Aorta (tissue), 5 donors: ENCODE results near the gene GREM2. TPM values are rescaled to one million over a fixed set of nuclear protein-coding genes. Genes with fewer than 3 reads are reported as not detected.

Experiments
- ATAC-seq: fragments of 200-7000 bp; cut with Tn5 transposase; one replicate; pipeline ENCODE4 v1.9.1; 2022; ENCODE audit warnings: moderate library complexity; ENCODE audit not compliant: low FRiP score
- DNase-seq, 2 donors: peaks; one replicate each; pipeline ENCODE4 v3.0.0-alpha.2; 2020
- H3K27ac ChIP-seq, 2 donors: one replicate each; pipeline ENCODE4 v1.5.1; 2013; ENCODE audit warnings: low read length in 2 of 2, mild to moderate bottlenecking in 2 of 2, moderate library complexity in 2 of 2, control low read depth in 1 of 2, inconsistent platforms in 1 of 2, low read depth in 1 of 2
- H3K27me3 ChIP-seq, 2 donors: one replicate each; pipeline ENCODE4 v1.6.1; 2013; ENCODE audit warnings: control low read depth in 1 of 2, low read length in 1 of 2, mild to moderate bottlenecking in 1 of 2, moderate library complexity in 1 of 2; ENCODE audit not compliant: insufficient read depth in 2 of 2, control insufficient read depth in 1 of 2
- H3K36me3 ChIP-seq, 2 donors: one replicate each; pipeline ENCODE4 v1.6.1; 2013; ENCODE audit warnings: control low read depth in 1 of 2, low read length in 1 of 2, mild to moderate bottlenecking in 1 of 2; ENCODE audit not compliant: insufficient read depth in 2 of 2, control insufficient read depth in 1 of 2
- H3K4me1 ChIP-seq, 2 donors: one replicate each; pipeline ENCODE4 v1.6.1; 2013; ENCODE audit warnings: low read length in 2 of 2, control low read depth in 1 of 2, mild to moderate bottlenecking in 1 of 2, moderate library complexity in 1 of 2; ENCODE audit not compliant: insufficient read depth in 2 of 2, control insufficient read depth in 1 of 2
- H3K4me3 ChIP-seq, 2 donors: one replicate each; pipeline ENCODE4 v1.5.1; 2013; ENCODE audit warnings: low read length in 2 of 2, control low read depth in 1 of 2, mild to moderate bottlenecking in 1 of 2
- H3K9me3 ChIP-seq: one replicate; pipeline ENCODE4 v1.6.1; 2013; ENCODE audit warnings: mild to moderate bottlenecking, low read length; ENCODE audit not compliant: control insufficient read depth
- WGBS, 2 donors: extraction: QIAGEN DNeasy Blood & Tissue Kit; methylation state at CpG; one replicate each; pipeline ENCODE4 v1.1.7; 2013; 5-methylcytosine and 5-hydroxymethylcytosine counted together
- intact Hi-C, 2 donors: fragments of 100-400 bp; cut with DNase I; formaldehyde crosslinking; loops; one replicate each; pipeline versions ENCODE4 v1.14.2 to v1.15.0; 2022
- polyA plus RNA-seq, 2 donors: library from polyadenylated mRNA; stranded (reverse); fragments of 200-250 nt; gene quantifications; one replicate each; pipeline ENCODE4 v1.2.3, GENCODE V29; 2013
- total RNA-seq, 2 donors: library from RNA; stranded (reverse); fragmentation: NEBNext Ultra II Directional; extraction: Animal tissue kit (Norgen Biotek cat#: 25700); gene quantifications; one replicate each; pipeline ENCODE4 v1.2.1, GENCODE V29; 2021
- donor health status: healthy with polysubstance abuse.
- donor health status: Bipolar disorder and iron deficiency.
- donor health status: DM: no; HTN: no; CAD: no.
- donor health status: DM: no; HTN: no; CAD: no.
- donor health status: DM: yes; HTN: yes; CAD: no.

The GREM2 gene
- total and polyA plus RNA-seq, 4 donors = 0.03 to 5.1 (median 2.9) TPM; not detected in 1

- DNase-seq (no peak), ATAC-seq (no peak)
- H3K27me3 ChIP-seq = no peaks in the 10 kb centered on the region
- intact Hi-C loops = no loop called here
- no peaks in the 10 kb centered on the region for H3K36me3 ChIP-seq
- H3K4me1 ChIP-seq = no peaks in the 10 kb centered on the region
- 67 to 72% methylated on average over 7 of the region's 7 CpGs for WGBS, 2 donors
- no peak overlapping the region for H3K4me3 ChIP-seq
- H3K27ac ChIP-seq = no peak overlapping the region
- H3K9me3 ChIP-seq = no peaks in the 10 kb centered on the region
These were observed 34.8 kb upstream of the GREM2 start for GRCh38 chr1:240646571-240647240.

DNA sequence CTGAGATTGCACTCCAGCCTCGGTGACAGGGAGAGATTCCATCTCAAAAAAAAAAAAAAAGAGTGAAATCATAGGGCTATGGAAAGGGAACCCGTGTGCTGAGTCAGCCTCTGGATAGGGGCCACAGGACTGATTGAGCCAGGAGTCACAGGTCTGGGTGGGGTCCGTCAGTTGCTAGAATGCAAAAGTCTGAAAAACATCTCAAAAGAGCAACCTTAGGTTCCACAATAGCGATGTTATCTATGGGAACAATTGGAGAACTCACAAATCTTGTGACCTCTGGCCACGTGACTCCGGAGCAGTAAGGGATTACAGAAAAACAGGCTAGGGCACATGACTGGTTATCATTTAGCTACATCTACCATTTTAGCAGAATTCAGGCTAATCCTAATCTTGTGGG is 32.8 kb upstream of the GREM2 start:
- 63 to 77% methylated on average over 6 of the region's 6 CpGs for WGBS, 2 donors
- DNase-seq (no peak), ATAC-seq (no peak)
- no peaks in the 10 kb centered on the region for H3K27me3 ChIP-seq
- H3K36me3 ChIP-seq = no peaks in the 10 kb centered on the region
- H3K27ac ChIP-seq = no peak overlapping the region
- no peaks in the 10 kb centered on the region for H3K4me1 ChIP-seq
- intact Hi-C loops = no loop called here
- H3K9me3 ChIP-seq = no peaks in the 10 kb centered on the region
- no peak overlapping the region for H3K4me3 ChIP-seq

DNA sequence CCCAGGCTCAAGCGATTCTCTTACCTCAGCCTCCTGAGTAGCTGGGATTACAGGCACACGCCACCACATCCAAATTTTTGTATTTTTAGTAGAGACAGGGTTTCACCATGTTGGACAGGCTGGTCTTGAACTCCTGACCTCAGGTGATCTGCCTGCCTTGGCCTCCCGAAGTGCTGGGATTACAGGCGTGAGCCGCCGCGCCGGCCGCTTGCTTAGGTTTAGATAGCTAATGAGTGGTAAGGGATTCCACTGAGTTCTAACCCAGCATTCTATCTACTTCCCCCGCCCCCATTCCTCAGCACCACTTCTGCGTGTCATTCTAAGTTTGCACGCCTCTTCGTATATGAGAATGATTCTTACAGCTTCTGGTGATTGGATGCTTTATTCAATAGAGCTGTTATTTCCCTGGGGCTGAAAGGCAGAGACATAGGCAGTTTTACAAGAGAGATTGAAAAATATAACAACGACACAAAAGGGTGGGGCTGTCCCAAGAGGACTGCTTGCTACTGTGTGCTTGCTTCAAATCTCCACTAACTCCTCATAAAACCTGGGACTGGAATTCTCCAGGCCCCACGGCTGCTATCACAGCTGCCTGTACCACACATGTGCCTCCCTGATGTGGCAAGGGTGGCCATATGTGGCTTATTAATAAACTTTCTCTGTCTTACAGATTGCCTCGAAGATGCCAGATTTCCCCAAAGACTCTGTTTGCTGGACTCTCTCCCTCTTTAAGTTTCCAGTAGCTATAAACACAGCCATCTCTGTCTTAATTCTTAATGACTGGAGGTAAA is 23.7 kb upstream of the GREM2 start:
- DNase-seq = no peak
- H3K27me3 ChIP-seq = peaks cover 0 to 1% of the 10 kb centered on the region in 2 donors
- H3K4me1 ChIP-seq = no peaks in the 10 kb centered on the region
- no peak overlapping the region for H3K27ac ChIP-seq
- no peaks in the 10 kb centered on the region for H3K36me3 ChIP-seq
- 86 to 89% methylated on average over 16 of the region's 16 CpGs for WGBS, 2 donors
- H3K4me3 ChIP-seq = no peak overlapping the region
- intact Hi-C loops = no loop called here
- ATAC-seq = no peak
- no peaks in the 10 kb centered on the region for H3K9me3 ChIP-seq

DNA sequence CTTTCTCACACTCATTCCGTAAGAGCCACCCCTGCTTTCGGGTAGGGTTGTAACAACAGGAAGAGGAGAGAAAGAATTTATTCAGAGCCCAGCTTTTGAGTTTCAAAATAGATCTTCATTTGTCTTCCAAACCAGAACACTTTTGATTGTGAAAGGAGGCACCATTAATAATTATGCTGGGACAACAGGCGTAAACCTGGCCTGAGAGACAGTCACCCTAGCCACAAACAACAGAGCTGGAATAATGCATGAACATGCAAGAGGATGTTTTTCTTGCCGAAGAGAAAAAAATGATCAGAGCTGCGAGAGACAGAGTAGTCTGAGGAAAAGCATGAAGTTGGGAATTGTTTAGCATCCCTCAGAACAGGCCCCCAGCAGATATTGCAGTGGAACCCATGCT is 18.5 kb upstream of the GREM2 start:
- H3K27me3 ChIP-seq = no peaks in the 10 kb centered on the region
- no peak for DNase-seq
- no peak for ATAC-seq
- no peak overlapping the region for H3K4me3 ChIP-seq
- H3K9me3 ChIP-seq = no peaks in the 10 kb centered on the region
- no peaks in the 10 kb centered on the region for H3K36me3 ChIP-seq
- intact Hi-C loops = no loop called here
- H3K4me1 ChIP-seq = no peaks in the 10 kb centered on the region
- no peak overlapping the region for H3K27ac ChIP-seq
- WGBS, 2 donors = 42 to 43% methylated on average over 5 of the region's 5 CpGs

GRCh38 chr1:240621249-240621648 is 9.3 kb upstream of the GREM2 start:
- H3K27ac ChIP-seq = no peak overlapping the region
- peaks cover 1% of the 10 kb centered on the region for H3K9me3 ChIP-seq
- 94 to 96% methylated on average over 2 of the region's 2 CpGs for WGBS, 2 donors
- no peaks in the 10 kb centered on the region for H3K27me3 ChIP-seq
- intact Hi-C loops = no loop called here
- no peaks in the 10 kb centered on the region for H3K4me1 ChIP-seq
- no peak overlapping the region for H3K4me3 ChIP-seq
- DNase-seq = no peak
- no peak for ATAC-seq
- no peaks in the 10 kb centered on the region for H3K36me3 ChIP-seq

DNA sequence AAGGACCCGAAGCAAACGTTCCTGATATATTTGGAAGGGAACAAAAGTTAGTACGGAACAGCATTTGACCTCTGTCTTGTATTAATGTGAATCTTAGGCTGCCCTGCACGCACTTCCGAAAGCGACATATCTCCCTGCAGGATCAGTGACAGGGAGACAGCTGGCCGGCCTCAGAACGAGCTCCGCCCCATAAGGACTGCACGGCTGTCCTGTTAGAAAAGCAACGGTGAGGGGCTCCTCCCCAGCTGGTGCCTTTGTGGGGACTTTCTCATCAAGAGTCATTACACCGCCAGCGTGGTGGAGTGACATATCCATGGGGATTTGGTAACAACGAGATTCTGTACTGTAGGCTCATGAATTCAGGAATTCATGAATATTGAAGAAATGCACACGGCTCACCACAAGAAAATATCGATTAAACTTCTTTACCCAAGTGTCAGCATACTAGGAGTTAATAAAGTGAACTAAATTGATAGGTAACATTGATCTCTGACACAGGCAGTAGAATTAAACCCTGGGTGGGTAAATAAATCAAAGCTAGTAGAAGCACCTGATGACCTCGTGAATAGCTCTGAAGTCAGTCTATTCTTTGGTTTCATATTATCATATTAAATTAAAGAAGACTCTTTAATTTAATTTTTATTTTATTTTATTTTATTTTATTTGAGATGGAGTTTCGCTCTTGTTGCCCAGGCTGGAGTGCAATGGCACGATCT is 8.1 kb upstream of the GREM2 start:
- Histone ChIP-seq H3K27ac (no peak overlapping the region), H3K4me3 (no peak overlapping the region)
- no peak for ATAC-seq

DNA sequence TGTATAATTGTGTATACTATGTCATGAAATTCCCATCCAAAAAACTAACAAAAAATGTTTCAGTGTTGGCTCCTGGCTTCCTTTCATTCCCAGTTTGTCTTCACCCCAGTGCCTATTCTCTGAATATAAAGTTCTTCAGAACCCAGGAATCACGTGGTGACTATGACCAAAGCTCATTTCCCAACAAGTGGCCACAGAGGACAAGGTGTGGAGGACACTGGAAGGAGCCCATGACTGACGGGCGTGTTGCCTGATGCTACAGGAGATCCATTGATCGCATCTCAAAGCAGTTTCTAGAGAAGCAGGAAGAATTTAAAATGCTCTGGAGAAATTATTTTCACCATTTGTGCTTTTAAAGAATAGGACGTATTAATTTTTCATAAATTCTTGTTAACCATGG is 7.4 kb upstream of the GREM2 start:
- WGBS, 2 donors = 80% methylated on average over 5 of the region's 5 CpGs

More for the DNA sequence above, 8.1 kb upstream of the GREM2 start:
- intact Hi-C loops = no loop called here
- peaks cover 1% of the 10 kb centered on the region for H3K9me3 ChIP-seq
- H3K4me1 ChIP-seq = no peaks in the 10 kb centered on the region
- H3K36me3 ChIP-seq = no peaks in the 10 kb centered on the region
- DNase-seq = no peak
- H3K27me3 ChIP-seq = no peaks in the 10 kb centered on the region
- 49 to 53% methylated on average over 19 of the region's 19 CpGs for WGBS, 2 donors

GRCh38 chr1:240618946-240619345 is 7.0 kb upstream of the GREM2 start:
- H3K9me3 ChIP-seq = peaks cover 1% of the 10 kb centered on the region
- DNase-seq (no peak), ATAC-seq (no peak)
- H3K27me3 ChIP-seq = no peaks in the 10 kb centered on the region
- 60 to 69% methylated on average over 4 of the region's 4 CpGs for WGBS, 2 donors
- intact Hi-C loops = no loop called here
- no peak overlapping the region for H3K27ac ChIP-seq
- no peaks in the 10 kb centered on the region for H3K4me1 ChIP-seq
- no peak overlapping the region for H3K4me3 ChIP-seq
- H3K36me3 ChIP-seq = no peaks in the 10 kb centered on the region

More for the DNA sequence above, 7.4 kb upstream of the GREM2 start:
- Histone ChIP-seq H3K27ac (no peak overlapping the region), H3K4me1 (no peaks in the 10 kb centered on the region), H3K27me3 (no peaks in the 10 kb centered on the region), H3K9me3 (peaks cover 1% of the 10 kb centered on the region), H3K36me3 (no peaks in the 10 kb centered on the region), H3K4me3 (no peak overlapping the region)
- intact Hi-C loops = no loop called here
- ATAC-seq (no peak), DNase-seq (no peak)
